D721Med (cell line): ENCODE measurements around the gene CBFA2T3.

Experiments
- DNase-seq: peaks from one replicate; pipeline ENCODE4 v3.0.0; 2011; ENCODE audit warnings: low spot score; ENCODE audit not compliant: insufficient read length
- FAIRE-seq: peaks from 2 replicates; lab custom pipeline; 2011; peaks lifted over from hg19 to GRCh38; lab: Jason Lieb, UNC
- TF ChIP-seq, protein P1 (sequence below): IDR thresholded peaks from 2 replicates; pipeline ENCODE4 v1.5.1; 2012; ENCODE audit warnings: mild to moderate bottlenecking, control low read depth; ENCODE audit not compliant: insufficient read depth; ENCODE audit errors: missing control alignments

CBFA2T3 gene

DNA sequence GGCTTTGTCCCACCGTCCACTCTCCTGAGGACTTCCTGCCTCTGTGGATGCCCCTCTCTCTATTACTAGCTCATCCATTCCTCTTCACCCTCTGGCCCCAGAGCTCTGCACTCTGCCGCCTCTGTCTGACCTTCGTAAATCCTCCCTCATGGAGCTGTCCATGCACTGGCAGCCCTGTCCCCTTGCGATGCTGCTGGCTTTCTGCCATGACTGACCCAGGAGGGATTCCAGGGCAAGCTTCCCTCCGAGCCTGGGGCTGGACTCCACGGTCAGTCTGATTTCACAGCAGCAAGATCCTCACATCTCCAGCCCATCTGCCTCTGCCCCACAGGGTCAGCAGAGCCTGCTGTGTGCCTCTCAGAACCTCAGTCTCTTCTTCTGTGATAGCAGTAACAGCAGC is 4.7 kb downstream of the CBFA2T3 start:
- TF ChIP-seq, protein P1, sequence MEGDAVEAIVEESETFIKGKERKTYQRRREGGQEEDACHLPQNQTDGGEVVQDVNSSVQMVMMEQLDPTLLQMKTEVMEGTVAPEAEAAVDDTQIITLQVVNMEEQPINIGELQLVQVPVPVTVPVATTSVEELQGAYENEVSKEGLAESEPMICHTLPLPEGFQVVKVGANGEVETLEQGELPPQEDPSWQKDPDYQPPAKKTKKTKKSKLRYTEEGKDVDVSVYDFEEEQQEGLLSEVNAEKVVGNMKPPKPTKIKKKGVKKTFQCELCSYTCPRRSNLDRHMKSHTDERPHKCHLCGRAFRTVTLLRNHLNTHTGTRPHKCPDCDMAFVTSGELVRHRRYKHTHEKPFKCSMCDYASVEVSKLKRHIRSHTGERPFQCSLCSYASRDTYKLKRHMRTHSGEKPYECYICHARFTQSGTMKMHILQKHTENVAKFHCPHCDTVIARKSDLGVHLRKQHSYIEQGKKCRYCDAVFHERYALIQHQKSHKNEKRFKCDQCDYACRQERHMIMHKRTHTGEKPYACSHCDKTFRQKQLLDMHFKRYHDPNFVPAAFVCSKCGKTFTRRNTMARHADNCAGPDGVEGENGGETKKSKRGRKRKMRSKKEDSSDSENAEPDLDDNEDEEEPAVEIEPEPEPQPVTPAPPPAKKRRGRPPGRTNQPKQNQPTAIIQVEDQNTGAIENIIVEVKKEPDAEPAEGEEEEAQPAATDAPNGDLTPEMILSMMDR = no peak
- DNase-seq (no peak), FAIRE-seq (no peak)

DNA sequence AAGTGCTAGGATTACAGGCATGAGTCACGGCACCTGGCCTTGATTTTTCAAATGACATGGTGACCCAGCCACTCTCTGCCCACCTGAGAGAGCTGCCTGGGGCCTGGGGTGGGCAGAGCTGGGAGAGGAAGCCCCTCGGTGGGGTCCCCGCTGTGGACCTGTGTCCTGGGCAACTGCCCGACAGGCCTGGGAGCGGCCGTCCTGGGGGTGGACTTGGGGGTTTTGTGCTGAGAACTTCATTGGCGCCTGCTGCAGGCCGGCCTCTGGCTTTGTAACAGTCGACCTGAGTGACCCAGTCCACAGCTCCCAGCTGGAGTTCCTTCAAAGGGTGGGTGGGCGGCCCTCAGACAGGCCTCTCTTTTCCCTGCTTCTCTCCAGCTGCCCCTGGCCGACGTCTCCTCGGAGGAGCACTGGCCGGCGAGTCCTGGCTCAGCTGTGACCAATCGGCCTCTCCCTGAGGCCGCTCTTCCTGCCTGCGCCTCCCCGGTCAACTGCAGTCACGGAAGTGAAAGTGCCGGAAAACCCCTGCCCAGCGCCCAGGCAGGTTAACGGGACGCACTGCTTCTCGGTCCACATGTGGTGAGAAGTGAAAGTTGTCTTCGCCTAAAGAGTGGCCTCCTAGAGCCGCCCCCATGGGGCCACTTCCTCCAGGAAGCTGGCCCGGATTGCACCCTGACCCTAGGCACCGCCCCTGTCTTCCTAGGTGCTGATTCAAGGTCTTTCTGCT is 5.5 kb downstream of the CBFA2T3 start:
- DNase-seq (no peak), FAIRE-seq (no peak)
- TF ChIP-seq, protein P1 = no peak

GRCh38 chr16:88970539-88971065 is 6.4 kb downstream of the CBFA2T3 start:
- FAIRE-seq (no peak), DNase-seq (no peak)
- TF ChIP-seq, protein P1 = no peak

DNA sequence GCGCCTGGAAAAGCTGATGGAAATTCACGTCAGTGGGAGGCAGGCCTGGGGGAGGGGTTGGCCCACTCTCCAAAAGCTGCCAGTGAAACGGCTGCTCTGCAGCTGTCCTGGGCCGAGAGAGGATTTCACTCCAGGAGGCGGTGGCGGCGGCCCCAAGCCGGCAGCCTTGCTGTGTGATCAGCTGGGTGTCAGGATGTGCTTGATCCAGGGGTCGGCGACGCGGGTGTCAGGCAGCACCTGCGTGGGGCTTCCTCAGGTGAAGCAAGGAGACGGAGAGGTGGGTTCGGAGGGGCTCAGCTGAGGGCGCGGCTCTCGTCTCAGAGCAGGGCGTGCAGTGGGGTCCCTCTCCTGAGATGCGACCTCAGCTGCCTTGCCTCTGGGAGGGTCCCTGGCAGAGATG is 7.0 kb downstream of the CBFA2T3 start:
- TF ChIP-seq, protein P1 = no peak
- FAIRE-seq (no peak), DNase-seq (no peak)

DNA sequence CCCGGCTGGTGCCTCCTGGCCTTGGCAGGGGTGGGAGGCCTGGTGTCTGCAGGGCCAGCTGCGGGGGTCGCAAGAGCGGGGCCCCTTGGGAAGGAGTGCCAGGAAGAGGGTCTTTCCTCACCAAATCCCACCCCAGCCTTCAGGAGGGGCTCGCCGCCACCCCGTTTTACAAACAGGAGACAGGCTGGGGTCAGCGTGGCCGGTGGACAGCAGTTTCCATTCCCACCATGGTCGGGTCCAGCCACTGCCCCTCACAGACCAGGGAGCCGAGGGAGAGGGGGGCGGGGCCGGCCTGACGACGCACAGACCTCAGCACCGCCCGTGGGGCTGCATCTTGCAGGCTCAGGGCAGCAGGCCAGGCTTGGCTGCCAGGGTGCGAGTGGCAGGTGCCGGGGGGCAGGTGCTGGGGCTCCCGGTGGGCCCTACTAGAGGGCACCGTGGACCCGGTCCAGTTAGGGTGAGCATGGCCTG is 7.6 kb downstream of the CBFA2T3 start:
- DNase-seq = no peak
- FAIRE-seq = no peak
- TF ChIP-seq, protein P1 = no peak

GRCh38 chr16:88968589-88969280 is 8.3 kb downstream of the CBFA2T3 start:
- DNase-seq (no peak), FAIRE-seq (no peak)
- TF ChIP-seq, protein P1 = no peak
